HG02763 (cell line): ENCODE data around the gene ABHD17C.

ENCODE experiments used
- ATAC-seq: cut with Tn5 transposase; IDR thresholded peaks from one replicate; pipeline ENCODE4 v1.9.1; 2021; ENCODE audit warnings: mild to moderate bottlenecking, moderate library complexity; ENCODE audit not compliant: unreplicated experiment

Gene ABHD17C

GRCh38 chr15:80780416-80781221 is 85.5 kb downstream of the ABHD17C start:
- no peak for ATAC-seq

GRCh38 chr15:80783260-80783659 is 88.2 kb downstream of the ABHD17C start:
- ATAC-seq, result no peak

- no peak for ATAC-seq
Observed at GRCh38 chr15:80785335-80785734, 90.2 kb downstream of the ABHD17C start.

- no peak for ATAC-seq
Observed at GRCh38 chr15:80785811-80786354, 90.8 kb downstream of the ABHD17C start.

GRCh38 chr15:80787316-80787715 is 92.2 kb downstream of the ABHD17C start:
- no peak for ATAC-seq

- no peak for ATAC-seq
Observed at GRCh38 chr15:80788536-80788935, 93.4 kb downstream of the ABHD17C start.

GRCh38 chr15:80789296-80789695 is 94.2 kb downstream of the ABHD17C start:
- no peak for ATAC-seq

GRCh38 chr15:80789796-80790195 is 94.7 kb downstream of the ABHD17C start:
- ATAC-seq, result no peak

GRCh38 chr15:80790236-80790635 is 95.1 kb downstream of the ABHD17C start:
- no peak for ATAC-seq

- ATAC-seq, result no peak
Observed at GRCh38 chr15:80791004-80791403, 95.9 kb downstream of the ABHD17C start.

GRCh38 chr15:80796407-80796806 is 101.3 kb downstream of the ABHD17C start:
- no peak for ATAC-seq

GRCh38 chr15:80798911-80799310 is 103.8 kb downstream of the ABHD17C start:
- ATAC-seq, result no peak

GRCh38 chr15:80800067-80800466 is 105.0 kb downstream of the ABHD17C start:
- ATAC-seq, result no peak

- no peak for ATAC-seq
Observed at GRCh38 chr15:80801891-80802680, 107.0 kb downstream of the ABHD17C start.

- no peak for ATAC-seq
Observed at GRCh38 chr15:80803580-80804525, 108.7 kb downstream of the ABHD17C start.

GRCh38 chr15:80804970-80805495 is 109.9 kb downstream of the ABHD17C start:
- ATAC-seq, result no peak
